GM12878 (cell line): ENCODE data around the gene OR56A5.

ENCODE experiments used
- CBX5 ChIP-seq: sonication (generic); IDR thresholded peaks from 2 replicates; pipeline ENCODE4 v1.6.1; 2016; ENCODE audit warnings: low read depth, moderate library complexity, mild to moderate bottlenecking, inconsistent platforms
- CEBPB ChIP-seq, 2 experiments: fragments of 150-350 bp in 1 of 2; IDR thresholded peaks; 2 replicates each; pipeline ENCODE4 v1.6.1; 2012 to 2014; ENCODE audit warnings: low read depth in 2 of 2, low read length in 2 of 2, borderline replicate concordance in 1 of 2, inconsistent platforms in 1 of 2
- CHD2 ChIP-seq: IDR thresholded peaks from 2 replicates; pipeline ENCODE4 v1.6.1; 2011; ENCODE audit warnings: low read depth, low read length, improper control_type of control experiment, borderline replicate concordance
- EZH2 ChIP-seq: IDR thresholded peaks from 2 replicates; pipeline ENCODE4 v1.6.1; 2012; ENCODE audit warnings: low read depth, mild to moderate bottlenecking, control low read depth, inconsistent platforms, low read length, borderline replicate concordance; ENCODE audit not compliant: control insufficient read depth
- MTA2 ChIP-seq: fragments of 450-650 bp; IDR thresholded peaks from 2 replicates; pipeline ENCODE4 v1.6.1; 2016; ENCODE audit warnings: low read depth, mild to moderate bottlenecking, moderate library complexity
- TCF12 ChIP-seq: IDR thresholded peaks from 2 replicates; pipeline ENCODE4 v1.6.1; 2011; ENCODE audit warnings: low read depth, mild to moderate bottlenecking, low read length
- TF ChIP-seq, protein P1 (sequence below), 3 experiments: IDR thresholded peaks in 2 of 3; conservative IDR thresholded peaks in 1 of 3; 2 replicates each; pipeline ENCODE4 v1.5.1; 2011; ENCODE audit warnings: low read depth in 3 of 3, low read length in 3 of 3, mild to moderate bottlenecking in 3 of 3, control low read depth in 2 of 3, moderate library complexity in 2 of 3, inconsistent platforms in 1 of 3, mixed read lengths in 1 of 3; ENCODE audit not compliant: control insufficient read depth in 2 of 3, insufficient read depth in 1 of 3; ENCODE audit errors: extremely low read depth in 1 of 3

DNA sequence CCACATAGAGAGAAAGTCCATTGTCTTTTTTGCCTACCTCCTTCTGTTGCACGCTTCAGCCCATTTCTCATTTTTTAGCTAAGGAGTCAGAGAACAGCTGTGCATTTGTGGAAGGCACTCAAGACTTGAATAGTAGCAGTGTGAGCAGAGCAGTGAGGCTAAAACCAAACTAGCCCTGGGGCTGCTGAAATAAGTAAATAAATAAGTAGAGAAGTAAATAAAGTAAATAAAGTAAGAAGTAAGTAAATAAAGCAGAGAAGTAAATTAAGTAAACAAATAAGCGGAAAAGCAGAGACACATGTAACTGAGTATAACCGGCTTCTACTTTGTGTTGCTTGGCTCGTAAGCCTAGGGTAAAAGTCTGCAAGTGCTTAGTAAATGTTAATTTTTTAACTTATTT lies 20.9 kb upstream of the OR56A5 start:
- TF ChIP-seq CEBPB (IDR thresholded peaks at IDR 0.05; ENCODE audit: borderline replicate concordance in 1 of 2, low read depth in 2 of 2, low read length in 2 of 2) (no peak), CHD2 (no peak), EZH2 (no peak), TCF12 (no peak), CBX5 (no peak), MTA2 (no peak)
- TF ChIP-seq, protein P1, sequence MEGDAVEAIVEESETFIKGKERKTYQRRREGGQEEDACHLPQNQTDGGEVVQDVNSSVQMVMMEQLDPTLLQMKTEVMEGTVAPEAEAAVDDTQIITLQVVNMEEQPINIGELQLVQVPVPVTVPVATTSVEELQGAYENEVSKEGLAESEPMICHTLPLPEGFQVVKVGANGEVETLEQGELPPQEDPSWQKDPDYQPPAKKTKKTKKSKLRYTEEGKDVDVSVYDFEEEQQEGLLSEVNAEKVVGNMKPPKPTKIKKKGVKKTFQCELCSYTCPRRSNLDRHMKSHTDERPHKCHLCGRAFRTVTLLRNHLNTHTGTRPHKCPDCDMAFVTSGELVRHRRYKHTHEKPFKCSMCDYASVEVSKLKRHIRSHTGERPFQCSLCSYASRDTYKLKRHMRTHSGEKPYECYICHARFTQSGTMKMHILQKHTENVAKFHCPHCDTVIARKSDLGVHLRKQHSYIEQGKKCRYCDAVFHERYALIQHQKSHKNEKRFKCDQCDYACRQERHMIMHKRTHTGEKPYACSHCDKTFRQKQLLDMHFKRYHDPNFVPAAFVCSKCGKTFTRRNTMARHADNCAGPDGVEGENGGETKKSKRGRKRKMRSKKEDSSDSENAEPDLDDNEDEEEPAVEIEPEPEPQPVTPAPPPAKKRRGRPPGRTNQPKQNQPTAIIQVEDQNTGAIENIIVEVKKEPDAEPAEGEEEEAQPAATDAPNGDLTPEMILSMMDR (IDR thresholded peaks at IDR 0.05 in 2 of 3, conservative IDR thresholded peaks at IDR 0.05 in 1 of 3; ENCODE audit: control insufficient read depth in 2 of 3, extremely low read depth in 1 of 3, insufficient read depth in 1 of 3, low read depth in 3 of 3, low read length in 3 of 3): no peak
